LNCaP clone FGC (cell line): ENCODE measurements around the gene MYO1G.
A peak's percentile ranks its signal among the peaks of the same experiment; 100 is the strongest.

Source experiments
- DNase-seq: peaks from one replicate; pipeline ENCODE4 v3.0.0-alpha.2; 2011; ENCODE audit warnings: low read depth
- H3K4me3 ChIP-seq: 2 replicates; pipeline ENCODE4 v1.5.1; 2011; ENCODE audit warnings: mild to moderate bottlenecking, low read depth, low read length, control low read depth
- CTCF ChIP-seq: IDR thresholded peaks from 2 replicates; pipeline ENCODE4 v1.5.1; 2012; ENCODE audit warnings: mild to moderate bottlenecking; ENCODE audit not compliant: control insufficient read depth, insufficient read depth; ENCODE audit errors: extremely low read depth

The MYO1G gene

DNA sequence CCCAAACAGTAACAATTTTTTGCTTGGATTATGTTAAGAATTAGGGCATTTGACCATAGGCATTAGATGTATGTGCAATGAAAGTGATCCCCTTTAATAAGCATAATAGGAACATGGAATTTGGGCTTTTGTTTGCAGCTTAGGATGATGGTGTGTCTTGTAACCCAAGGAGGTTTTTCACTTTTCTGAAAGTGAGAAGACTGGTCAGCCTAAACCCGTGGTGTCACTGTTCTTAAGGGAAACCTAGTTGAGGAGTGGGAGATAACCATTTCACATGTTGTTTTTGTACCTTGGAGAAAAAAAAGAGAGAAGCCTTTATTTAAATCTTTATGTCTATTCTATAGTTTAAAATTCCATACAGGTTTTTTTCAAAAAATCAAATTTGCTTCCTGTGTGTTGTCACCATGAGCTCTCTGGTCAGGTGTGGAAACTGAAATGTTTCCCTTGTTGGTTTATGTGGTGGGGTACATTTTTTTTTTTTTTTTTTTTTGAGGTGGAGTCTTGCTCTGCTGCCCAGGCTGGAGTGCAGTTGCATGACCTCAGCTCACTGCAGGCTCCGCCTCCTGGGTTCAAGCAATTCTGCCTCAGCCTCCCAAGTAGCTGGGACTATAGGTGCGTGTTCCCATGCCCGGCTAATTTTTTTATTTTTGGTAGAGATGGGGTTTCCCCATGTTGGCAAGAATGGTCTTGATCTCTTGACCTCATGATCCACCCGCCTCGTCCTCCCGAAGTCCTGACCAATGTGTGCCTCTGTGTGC, 28.9 kb upstream of the MYO1G start:
- no peak overlapping the region for H3K4me3 ChIP-seq
- DNase-seq = no peak
- no peak for TF ChIP-seq CTCF

- DNase-seq = no peak
- H3K4me3 ChIP-seq = no peak overlapping the region
- TF ChIP-seq CTCF = no peak
These were observed 28.3 kb upstream of the MYO1G start for GRCh38 chr7:45007106-45007505.

DNA sequence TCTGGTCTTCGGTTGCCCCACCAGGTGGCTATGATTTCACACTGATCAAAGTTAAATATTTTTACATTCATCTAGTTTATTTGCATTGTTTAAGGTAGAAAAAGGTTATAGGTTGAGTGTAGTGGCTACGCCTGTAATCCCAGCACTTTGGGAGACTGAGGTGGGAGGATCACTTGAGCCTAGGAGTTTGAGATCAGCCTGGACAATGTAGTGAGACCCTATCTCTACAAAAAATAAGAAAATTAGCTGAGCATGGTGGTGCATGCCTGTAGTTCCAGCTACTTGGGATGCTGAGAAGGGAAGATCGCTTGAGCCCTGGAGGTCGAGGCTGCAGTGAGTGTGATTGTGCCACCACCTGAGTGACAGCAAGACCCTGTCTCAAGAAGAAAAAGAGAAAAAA, 25.0 kb upstream of the MYO1G start:
- no peak for DNase-seq
- no peak for TF ChIP-seq CTCF
- no peak overlapping the region for H3K4me3 ChIP-seq

GRCh38 chr7:45001826-45002225, 23.0 kb upstream of the MYO1G start:
- H3K4me3 ChIP-seq = peak overlapping the region; percentile 70
- no peak for TF ChIP-seq CTCF
- no peak for DNase-seq

GRCh38 chr7:45001138-45001694, 22.4 kb upstream of the MYO1G start:
- DNase-seq = peak; percentile 58
- H3K4me3 ChIP-seq = peak overlapping the region; percentile 70
- no peak for TF ChIP-seq CTCF

DNA sequence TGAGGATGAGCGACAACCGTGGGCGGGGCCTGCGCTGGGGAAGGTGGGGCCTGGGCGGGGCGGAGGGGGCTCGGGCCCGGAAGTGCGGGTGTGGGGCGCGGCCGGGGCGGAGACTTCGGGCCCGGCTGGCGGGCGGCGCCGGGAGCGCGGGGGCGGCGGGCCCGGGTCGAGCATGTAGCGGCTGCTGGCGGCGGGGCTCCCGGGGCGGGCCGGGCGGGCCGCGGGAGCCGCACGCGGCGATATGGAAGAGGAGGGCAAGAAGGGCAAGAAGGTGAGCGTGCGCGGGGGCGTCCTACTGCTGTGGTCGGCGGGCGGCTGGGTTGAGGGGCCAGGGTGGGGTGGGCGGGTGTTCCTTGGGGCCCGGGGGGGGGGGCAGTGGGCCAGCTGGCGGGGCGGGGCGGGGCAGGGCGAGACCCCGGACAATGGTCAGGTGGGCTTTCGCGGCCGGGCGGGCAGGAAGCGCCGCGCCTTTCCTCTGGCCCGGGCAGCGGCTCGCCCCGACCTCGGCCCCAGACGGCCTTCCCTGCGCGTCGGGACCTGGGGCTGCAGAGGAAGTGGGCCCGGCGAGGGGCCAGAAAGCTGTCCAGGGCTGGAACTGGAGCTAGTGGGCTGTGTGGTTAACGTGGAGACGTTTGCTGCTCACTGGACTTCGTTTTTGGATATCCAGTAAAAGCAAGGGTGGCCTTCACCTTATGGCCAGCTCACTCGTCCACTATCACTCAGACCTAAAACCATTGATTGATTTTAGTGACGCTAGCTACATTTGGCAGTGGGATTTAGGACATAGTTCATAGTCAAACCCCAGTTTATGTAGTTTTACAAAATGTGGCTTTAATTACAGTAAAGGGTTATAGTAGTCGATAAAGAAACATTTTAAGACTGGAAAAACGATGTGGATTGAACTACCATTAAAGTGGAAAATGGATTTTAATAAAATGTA, 21.5 kb upstream of the MYO1G start, which contains the start of gene CCM2:
TSS of gene CCM2 (plus strand) at position 109 of the 940 bp plus-strand sequence. CDS start at position 242, 133 bp downstream.
- no peak for TF ChIP-seq CTCF
- peak within 1 kb of the TSS; percentile 70 for H3K4me3 ChIP-seq
- no peak for DNase-seq
